Kidney epithelial cell (primary cell): Measurements from ENCODE around the gene RNF149. TPM values are rescaled to one million over a fixed set of nuclear protein-coding genes. Genes with fewer than 3 reads are reported as not detected.

Experiments used
- DNase-seq: peaks from one replicate; pipeline ENCODE4 v3.0.0-alpha.2; 2010; ENCODE audit warnings: low read depth
- H3K27me3 ChIP-seq: 2 replicates; pipeline ENCODE4 v1.6.0; 2011; ENCODE audit warnings: low read length; ENCODE audit not compliant: control insufficient read depth, insufficient read depth
- H3K36me3 ChIP-seq: 2 replicates; pipeline ENCODE4 v1.5.1; 2011; ENCODE audit warnings: low read length; ENCODE audit not compliant: control insufficient read depth, insufficient read depth
- H3K4me3 ChIP-seq: 2 replicates; pipeline ENCODE4 v1.5.1; 2011; ENCODE audit warnings: low read depth, mild to moderate bottlenecking, control low read depth, low read length
- total RNA-seq: library from RNA; depleted of rRNA; stranded (reverse); fragments of >200 nt; gene quantifications from 2 replicates; pipeline ENCODE4 v1.2.3, GENCODE V29; 2015
- TF ChIP-seq, protein P1 (sequence below): IDR thresholded peaks from 2 replicates; pipeline ENCODE4 v1.5.1; 2011; ENCODE audit warnings: mild to moderate bottlenecking, moderate library complexity, low read length, control low read depth, inconsistent platforms; ENCODE audit not compliant: insufficient read depth, poor library complexity, severe bottlenecking

Gene RNF149
- total RNA-seq, 1 donor from 2014 or later = 66.2 TPM

- no peaks in the 10 kb centered on the region for H3K27me3 ChIP-seq
- H3K4me3 ChIP-seq = no peak overlapping the region
- TF ChIP-seq, protein P1, sequence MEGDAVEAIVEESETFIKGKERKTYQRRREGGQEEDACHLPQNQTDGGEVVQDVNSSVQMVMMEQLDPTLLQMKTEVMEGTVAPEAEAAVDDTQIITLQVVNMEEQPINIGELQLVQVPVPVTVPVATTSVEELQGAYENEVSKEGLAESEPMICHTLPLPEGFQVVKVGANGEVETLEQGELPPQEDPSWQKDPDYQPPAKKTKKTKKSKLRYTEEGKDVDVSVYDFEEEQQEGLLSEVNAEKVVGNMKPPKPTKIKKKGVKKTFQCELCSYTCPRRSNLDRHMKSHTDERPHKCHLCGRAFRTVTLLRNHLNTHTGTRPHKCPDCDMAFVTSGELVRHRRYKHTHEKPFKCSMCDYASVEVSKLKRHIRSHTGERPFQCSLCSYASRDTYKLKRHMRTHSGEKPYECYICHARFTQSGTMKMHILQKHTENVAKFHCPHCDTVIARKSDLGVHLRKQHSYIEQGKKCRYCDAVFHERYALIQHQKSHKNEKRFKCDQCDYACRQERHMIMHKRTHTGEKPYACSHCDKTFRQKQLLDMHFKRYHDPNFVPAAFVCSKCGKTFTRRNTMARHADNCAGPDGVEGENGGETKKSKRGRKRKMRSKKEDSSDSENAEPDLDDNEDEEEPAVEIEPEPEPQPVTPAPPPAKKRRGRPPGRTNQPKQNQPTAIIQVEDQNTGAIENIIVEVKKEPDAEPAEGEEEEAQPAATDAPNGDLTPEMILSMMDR = no peak
- peaks cover 1% of the 10 kb centered on the region for H3K36me3 ChIP-seq
- no peak for DNase-seq
Measured at GRCh38 chr2:101291973-101292372, 16.5 kb downstream of the RNF149 start.

DNA sequence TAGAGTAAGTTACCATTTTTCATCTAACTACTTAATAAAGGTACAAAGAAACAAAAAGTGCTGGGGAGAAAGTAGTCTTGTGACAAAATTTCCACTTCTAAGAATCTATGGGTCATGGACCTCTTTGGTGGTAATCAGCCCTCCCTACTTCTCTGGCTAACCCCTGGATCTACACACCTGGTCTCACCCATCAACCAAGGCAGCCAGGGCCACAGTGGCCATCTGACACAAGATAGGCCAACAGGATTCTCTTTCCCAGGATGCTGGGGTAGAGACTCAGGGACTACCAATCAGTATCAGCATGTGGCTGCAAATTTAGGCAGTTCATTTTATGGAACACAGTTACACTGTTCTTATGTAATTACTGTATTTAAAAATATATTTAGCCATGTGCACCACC lies 17.8 kb downstream of the RNF149 start:
- TF ChIP-seq, protein P1 = no peak
- peaks cover 1% of the 10 kb centered on the region for H3K36me3 ChIP-seq

GRCh38 chr2:101287303-101287702 lies 21.2 kb downstream of the RNF149 start:
- Histone ChIP-seq H3K27me3 (no peaks in the 10 kb centered on the region), H3K4me3 (no peak overlapping the region), H3K36me3 (no peaks in the 10 kb centered on the region)
- no peak for DNase-seq
- TF ChIP-seq, protein P1 = no peak

More for the DNA sequence above, 17.8 kb downstream of the RNF149 start:
- no peak for DNase-seq
- Histone ChIP-seq H3K4me3 (no peak overlapping the region), H3K27me3 (no peaks in the 10 kb centered on the region)

- H3K36me3 ChIP-seq = no peaks in the 10 kb centered on the region
- no peaks in the 10 kb centered on the region for H3K27me3 ChIP-seq
- no peak overlapping the region for H3K4me3 ChIP-seq
- no peak for DNase-seq
- TF ChIP-seq, protein P1 = no peak
Measured at GRCh38 chr2:101286684-101287083, 21.8 kb downstream of the RNF149 start.

DNA sequence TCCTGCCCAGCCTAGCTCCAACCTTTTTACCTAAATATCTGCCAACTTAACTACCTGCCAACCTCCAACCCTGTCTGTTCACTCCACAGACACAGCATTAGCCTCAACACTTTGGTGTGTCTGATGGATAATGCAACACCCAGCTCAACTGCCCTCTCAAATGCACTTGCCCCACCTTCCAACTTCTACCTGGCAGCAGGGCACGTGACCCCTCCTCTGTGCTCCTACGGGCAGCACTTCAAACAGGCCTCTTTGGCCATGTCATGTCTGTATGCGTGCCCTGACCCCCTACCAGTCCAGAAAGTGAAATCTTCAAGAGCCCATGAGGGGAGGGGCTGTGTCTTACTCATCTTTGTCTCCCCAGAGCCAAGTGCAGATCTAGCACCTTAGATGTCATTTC lies 25.5 kb downstream of the RNF149 start:
- no peak for DNase-seq
- no peak overlapping the region for H3K4me3 ChIP-seq
- TF ChIP-seq, protein P1 = no peak
- H3K27me3 ChIP-seq = no peaks in the 10 kb centered on the region
- H3K36me3 ChIP-seq = no peaks in the 10 kb centered on the region

GRCh38 chr2:101281482-101281881 lies 27.0 kb downstream of the RNF149 start:
- DNase-seq = no peak
- no peak overlapping the region for H3K4me3 ChIP-seq
- H3K27me3 ChIP-seq = no peaks in the 10 kb centered on the region
- no peaks in the 10 kb centered on the region for H3K36me3 ChIP-seq
- TF ChIP-seq, protein P1 = no peak
